ENCODE results near the gene USP16. TPM values are rescaled to one million over a fixed set of nuclear protein-coding genes. Genes with fewer than 3 reads are reported as not detected.

USP16 gene
- total RNA-seq, 1 experiment from 2014 or later = 30.6 TPM

- peak overlapping the region; percentile 47 for H3K18ac ChIP-seq (ENCODE audit: insufficient read length, low read depth, low read length)
- H3K79me2 ChIP-seq (ENCODE audit: insufficient read depth, low read length) = peaks cover 28% of the 10 kb centered on the region
- no peak overlapping the region for H2BK12ac ChIP-seq (ENCODE audit: insufficient read length, low read depth, low read length)
- H3K23me2 ChIP-seq (ENCODE audit: insufficient read length, low read depth, low read length, poor library complexity, severe bottlenecking) = no peaks in the 10 kb centered on the region
- H2AFZ ChIP-seq (ENCODE audit: low read length) = no peak overlapping the region
- no peak overlapping the region for H3T11ph ChIP-seq (ENCODE audit: low read length)
- Mint-ChIP-seq H3K4me3 (peak overlapping the region; percentile 100), H3K27me3 (ENCODE audit: low read depth) (no peaks in the 10 kb centered on the region), H3K36me3 (ENCODE audit: insufficient read depth in 1 of 3, low read depth in 3 of 3) (peaks cover 15 to 32% (median 28%) of the 10 kb centered on the region in 3 experiments), H3K4me1 (peaks cover 15% of the 10 kb centered on the region in 2 experiments), H3K27ac (peak overlapping the region; percentile 99 to 100 (median 100)), H3K9me3 (no peaks in the 10 kb centered on the region; a peak in 1 of 5 replicates)
- no peak overlapping the region for H2BK5ac ChIP-seq (ENCODE audit: insufficient read length, low read length)
- no peak overlapping the region for H2BK15ac ChIP-seq (ENCODE audit: low read depth, low read length)
- peak overlapping the region; percentile 98 for H3K9ac ChIP-seq (ENCODE audit: extremely low read depth, insufficient read length, low read length)
- H4K8ac ChIP-seq (replicated peaks; ENCODE audit: insufficient read length, low read depth, low read length) = no peak overlapping the region
- H3K79me1 ChIP-seq (ENCODE audit: insufficient read depth, low read depth, low read length, poor library complexity, severe bottlenecking) = no peaks in the 10 kb centered on the region
- TF ChIP-seq CTCF (conservative IDR thresholded peaks at IDR 0.05) = no peak
- H3K23ac ChIP-seq (ENCODE audit: insufficient read length, low read depth, low read length) = no peak overlapping the region
- WGBS (ENCODE audit: extremely low coverage, insufficient read length, low lambda C conversion rate) = no CpG with 5 or more reads among the region's 13 CpGs
- no peak overlapping the region for H4K91ac ChIP-seq (ENCODE audit: insufficient read length, low read depth, low read length)
- H3K4me1 ChIP-seq (ENCODE audit: insufficient read depth, low read length) = no peaks in the 10 kb centered on the region; the same call in 1 of the 2 replicates
- no peak for DNase-seq
- H3K4me2 ChIP-seq (ENCODE audit: insufficient read depth, insufficient read length, low read length) = peak overlapping the region; percentile 88
- no peak overlapping the region for H2BK20ac ChIP-seq (ENCODE audit: low read depth, low read length, poor library complexity, severe bottlenecking)
- H3K4ac ChIP-seq (ENCODE audit: low read depth, low read length) = no peak overlapping the region
- peak overlapping the region; percentile 6 for H3K56ac ChIP-seq (ENCODE audit: insufficient read length, low read depth, low read length)
- H3K9me3 ChIP-seq (ENCODE audit: control insufficient read depth, low read depth, low read length) = no peaks in the 10 kb centered on the region
- H2AK5ac ChIP-seq (ENCODE audit: insufficient read length, low read length) = no peak overlapping the region
- no peak overlapping the region for H4K5ac ChIP-seq (ENCODE audit: insufficient read length, low read depth, low read length)
- no peaks in the 10 kb centered on the region for H4K20me1 ChIP-seq (ENCODE audit: control insufficient read depth, insufficient read depth, insufficient read length)
- H3K27me3 ChIP-seq (ENCODE audit: insufficient read depth, low read length) = no peaks in the 10 kb centered on the region
- H3K14ac ChIP-seq (ENCODE audit: insufficient read depth, low read length) = peak overlapping the region; percentile 83; the same call in 1 of the 2 replicates
- H2BK120ac ChIP-seq (ENCODE audit: low read depth, low read length, poor library complexity, severe bottlenecking) = no peak overlapping the region
- H3K27ac ChIP-seq (ENCODE audit: insufficient read length, low read depth, low read length) = peak overlapping the region; percentile 3
These were observed 48.4 kb downstream of the USP16 start for GRCh38 chr21:29072873-29073221.
